GM12878 (cell line): ENCODE measurements around the gene GPN2. TPM values are rescaled to one million over a fixed set of nuclear protein-coding genes. Genes with fewer than 3 reads are reported as not detected.

Experiments
- ATAC-seq: fragments of 200-7000 bp; cut with Tn5 transposase; 3 replicates; pipeline ENCODE4 v1.9.1; 2020; ENCODE audit warnings: mild to moderate bottlenecking, moderate library complexity
- BruUV-seq: library from RNA; stranded (reverse); fragments of 400-500 nt; replicated peaks from 2 replicates; lab custom pipeline; 2021; lab: Mats Ljungman, UMichigan
- CTCF ChIA-PET: fragments of 300-600 bp; sonication (Branson Sonifier 250); formaldehyde crosslinking; extraction: SDS; loops from one replicate; lab custom pipeline; 2021; ENCODE audit warnings: inconsistent platforms; lab: Yijun Ruan, JAX
- POLR2A ChIA-PET: fragments of 350-600 bp; formaldehyde crosslinking; extraction: SDS; loops from one replicate; lab custom pipeline; 2021; ENCODE audit warnings: inconsistent platforms; lab: Charles Lee
- RAD21 ChIA-PET: fragments of 300-600 bp; sonication (Branson Sonifier 250); formaldehyde crosslinking; loops from one replicate; lab custom pipeline; 2023; ENCODE audit warnings: antibody characterized with exemption; ENCODE audit not compliant: unreplicated experiment; lab: Charles Lee
- SMC1A ChIA-PET: fragments of 300-600 bp; sonication (Branson Sonifier 250); formaldehyde crosslinking; loops from one replicate; lab custom pipeline; 2023; ENCODE audit not compliant: unreplicated experiment, uncharacterized antibody; lab: Charles Lee
- DNase-seq: peaks from one replicate; pipeline ENCODE4 v3.0.0-alpha.2; 2011; ENCODE audit warnings: low read depth, low spot score
- FAIRE-seq: peaks from 3 replicates; lab custom pipeline; 2011; peaks lifted over from hg19 to GRCh38; lab: Jason Lieb, UNC
- H2AFZ ChIP-seq: 2 replicates; pipeline ENCODE4 v1.6.0; 2011; ENCODE audit warnings: low read depth, low read length, control low read depth; ENCODE audit not compliant: control insufficient read depth
- H3K27ac ChIP-seq: 2 replicates; pipeline ENCODE4 v1.5.1; 2011; ENCODE audit warnings: control low read depth; ENCODE audit not compliant: control insufficient read depth, insufficient read depth
- H3K27me3 ChIP-seq, 2 experiments: replicated peaks in 1 of 2; 2 replicates each; pipeline versions ENCODE4 v1.6.0 to v1.6.1; 2011; ENCODE audit warnings: low read length in 1 of 2; ENCODE audit not compliant: control insufficient read depth in 2 of 2, insufficient read depth in 2 of 2
- H3K36me3 ChIP-seq, 2 experiments: 2 replicates each; pipeline ENCODE4 v1.5.1; 2011; ENCODE audit warnings: low read length in 1 of 2; ENCODE audit not compliant: control insufficient read depth in 2 of 2, insufficient read depth in 2 of 2
- H3K4me1 ChIP-seq: 2 replicates; pipeline ENCODE4 v1.6.1; 2011; ENCODE audit warnings: mild to moderate bottlenecking, low read length, moderate library complexity, mixed read lengths; ENCODE audit not compliant: control insufficient read depth, insufficient read depth
- H3K4me2 ChIP-seq: 2 replicates; pipeline ENCODE4 v1.6.0; 2011; ENCODE audit warnings: control low read depth; ENCODE audit not compliant: control insufficient read depth, insufficient read depth
- H3K4me3 ChIP-seq: fragments of 200-600 bp; sonication (generic); 2 replicates; pipeline ENCODE4 v1.5.1; 2016
- H3K79me2 ChIP-seq: 2 replicates; pipeline ENCODE4 v1.6.0; 2011; ENCODE audit warnings: low read length; ENCODE audit not compliant: control insufficient read depth, insufficient read depth
- H3K9ac ChIP-seq: 2 replicates; pipeline ENCODE4 v1.8.0; 2011; ENCODE audit warnings: low read length, control low read depth, mixed read lengths; ENCODE audit not compliant: control insufficient read depth, insufficient read depth
- H3K9me3 ChIP-seq: replicated peaks from 3 replicates; pipeline ENCODE4 v1.5.1; 2011; ENCODE audit warnings: mild to moderate bottlenecking, low read length; ENCODE audit not compliant: control insufficient read depth, insufficient read depth
- H4K20me1 ChIP-seq: 2 replicates; pipeline ENCODE4 v1.6.0; 2011; ENCODE audit not compliant: control insufficient read depth, insufficient read depth
- CTCF ChIP-seq, 3 experiments: IDR thresholded peaks in 2 of 3; conservative IDR thresholded peaks in 1 of 3; 2 replicates each; pipeline ENCODE4 v1.5.1; 2011; ENCODE audit warnings: low read depth in 3 of 3, low read length in 3 of 3, mild to moderate bottlenecking in 3 of 3, control low read depth in 2 of 3, moderate library complexity in 2 of 3, inconsistent platforms in 1 of 3, mixed read lengths in 1 of 3; ENCODE audit not compliant: control insufficient read depth in 2 of 3, insufficient read depth in 1 of 3; ENCODE audit errors: extremely low read depth in 1 of 3
- HDGF ChIP-seq: fragments of 450-650 bp; IDR thresholded peaks from 2 replicates; pipeline ENCODE4 v1.6.1; 2016; ENCODE audit warnings: antibody characterized with exemption
- MAX ChIP-seq: IDR thresholded peaks from 2 replicates; pipeline ENCODE4 v1.6.1; 2012; ENCODE audit warnings: low read depth, low read length, improper control_type of control experiment
- PAX8 ChIP-seq: fragments of 450-650 bp; IDR thresholded peaks from 2 replicates; pipeline ENCODE4 v1.6.1; 2017; ENCODE audit warnings: mild to moderate bottlenecking, moderate library complexity
- RAD51 ChIP-seq: fragments of 450-650 bp; IDR thresholded peaks from 2 replicates; pipeline ENCODE4 v1.6.1; 2016; ENCODE audit warnings: moderate library complexity, mild to moderate bottlenecking, inconsistent platforms
- SMARCA5 ChIP-seq: fragments of 450-650 bp; IDR thresholded peaks from 2 replicates; pipeline ENCODE4 v1.6.1; 2017; ENCODE audit warnings: mild to moderate bottlenecking
- TARDBP ChIP-seq: IDR thresholded peaks from 2 replicates; pipeline ENCODE4 v1.6.1; 2016; ENCODE audit warnings: borderline replicate concordance
- YBX1 ChIP-seq: fragments of 450-650 bp; IDR thresholded peaks from 2 replicates; pipeline ENCODE4 v1.6.1; 2016; ENCODE audit warnings: antibody characterized with exemption
- WGBS: methylation state at CpG from one replicate; pipeline ENCODE4 v1.1.6; 2016; ENCODE audit warnings: low lambda C conversion rate; ENCODE audit not compliant: insufficient replicate concordance, insufficient coverage; ENCODE audit errors: missing lambda C conversion rate; 5-methylcytosine and 5-hydroxymethylcytosine counted together
- in situ Hi-C: fragments of 300-500 bp; cut with MboI; formaldehyde crosslinking; loops from 9 replicates; pipeline ENCODE4 v1.14.3; 2018; ENCODE audit warnings: mixed read lengths
- intact Hi-C: fragments of 100-400 bp; cut with micrococcal nuclease; formaldehyde crosslinking; loops from one replicate; pipeline ENCODE4 v1.14.2; 2022; ENCODE audit not compliant: unreplicated experiment
- polyA plus RNA-seq, 11 experiments: library from polyadenylated mRNA; depleted of rRNA in 4 of 11; unstranded in 6 of 11; stranded (reverse) in 5 of 11; fragments of >200 nt; fragmentation: Nextera tagmentation in 4 of 11; fragmentation: Illumina TruSeq in 1 of 11; extraction: Ambion mirVana in 4 of 11; extraction: Trizol in 1 of 11; gene quantifications; 1 replicate in 1 of 11; 2 replicates in 10 of 11; pipeline versions ENCODE4 v1.2.1 to v1.2.3, GENCODE V29; 2011 to 2016; ENCODE audit warnings: inconsistent platforms in 2 of 11, missing spikeins in 2 of 11, low read depth in 1 of 11
- total RNA-seq, 4 experiments: library from RNA; depleted of rRNA in 3 of 4; stranded (reverse); fragments of >200 nt in 3 of 4; fragmentation: Illumina TruSeq in 1 of 4; extraction: Trizol in 1 of 4; gene quantifications; 2 replicates each; pipeline versions ENCODE4 v1.2.1 to v1.2.3, GENCODE V29; 2013 to 2021

Gene GPN2
- total and polyA plus RNA-seq, 10 of the 15 experiments (the other 5 are each of a cell fraction or from before 2014, with no cell fraction given): 8.3 to 61.4 (median 23.3) TPM

DNA sequence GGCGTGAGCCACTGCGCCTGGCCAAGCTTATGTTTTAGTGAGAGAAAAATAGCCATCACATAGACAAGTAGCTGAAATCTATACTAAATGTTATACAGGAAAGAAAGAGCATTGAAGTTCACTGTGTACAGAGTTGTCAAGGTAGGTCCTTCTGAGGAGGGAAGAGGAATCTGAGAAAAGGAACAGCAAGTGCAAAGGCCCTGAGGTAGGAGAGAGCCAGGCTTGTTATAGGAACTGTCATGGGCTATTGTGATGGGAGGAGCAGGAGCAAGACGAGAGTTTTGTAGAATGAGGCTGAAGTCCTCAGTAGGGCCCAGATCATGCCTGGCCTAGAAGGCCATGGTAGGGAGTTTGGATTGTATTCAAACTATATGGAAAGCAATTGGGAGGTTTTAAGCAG is 59.0 kb downstream of the GPN2 start:
- Histone ChIP-seq H3K36me3 (peaks cover 5 to 27% of the 10 kb centered on the region in 2 experiments), H3K27me3 (no peaks in the 10 kb centered on the region), H3K79me2 (peaks cover 73% of the 10 kb centered on the region), H3K9ac (no peak overlapping the region; the same call in 1 of the 2 replicates), H3K27ac (peak overlapping the region; percentile 24), H3K4me3 (peak overlapping the region; percentile 46), H4K20me1 (no peaks in the 10 kb centered on the region), H3K4me2 (peak overlapping the region; percentile 10), H3K4me1 (peaks cover 37% of the 10 kb centered on the region), H3K9me3 (no peaks in the 10 kb centered on the region), H2AFZ (no peak overlapping the region)
- no peak for DNase-seq
- in situ Hi-C loops (no loop called here), intact Hi-C loops (no loop called here)
- CTCF ChIA-PET: interaction anchor here (1.1 to 7.7 kb wide), 9 partner anchors 8 to 229 kb away, joined by 4 to 117 read pairs (median 6); no protein-coding TSS in a partner anchor
- RAD21 ChIA-PET: interaction anchor here (0.6 to 3.6 kb wide), 8 partner anchors 10 to 193 kb away, joined by 3 to 26 read pairs (median 6); no protein-coding TSS in a partner anchor
- WGBS: 98% methylated on average over 3 of the region's 3 CpGs
- TF ChIP-seq MAX: no peak
- 0 out of 2 replicates have a peak, but pooled peaks have one; percentile 58 for TF ChIP-seq SMARCA5
- SMC1A ChIA-PET: interaction anchor here (0.8 to 7.2 kb wide), 7 partner anchors 8 to 228 kb away, joined by 3 to 57 read pairs (median 10); partner anchors contain the start of gene PIGV
- no peak for ATAC-seq
- BruUV-seq: no TSS peak
- POLR2A ChIA-PET: interaction anchor here (0.5 to 7.6 kb wide), 7 partner anchors 8 to 392 kb away, joined by 3 to 56 read pairs (median 6); no protein-coding TSS in a partner anchor
- FAIRE-seq: no peak

GRCh38 chr1:26829184-26829911 is 60.7 kb downstream of the GPN2 start:
- H3K4me1 ChIP-seq: peaks cover 39% of the 10 kb centered on the region
- peaks cover 5 to 20% of the 10 kb centered on the region in 2 experiments for H3K36me3 ChIP-seq
- no peak for FAIRE-seq
- no peak for DNase-seq
- peak overlapping the region; percentile 84 for H3K27ac ChIP-seq
- no peak for TF ChIP-seq RAD51
- peak; percentile 80; the same call in 1 of the 2 replicates for TF ChIP-seq HDGF
- no peak for TF ChIP-seq YBX1
- no peak for TF ChIP-seq PAX8
- peak in 1 of 3 experiments; percentile 15; a peak in 1 of 6 replicates for TF ChIP-seq CTCF (IDR thresholded peaks at IDR 0.05 in 2 of 3, conservative IDR thresholded peaks at IDR 0.05 in 1 of 3; ENCODE audit: control insufficient read depth in 2 of 3, extremely low read depth in 1 of 3, insufficient read depth in 1 of 3, low read depth in 3 of 3, low read length in 3 of 3)
- TF ChIP-seq TARDBP: no peak
- 0 out of 3 replicates have a peak, but pooled peaks have one; percentile 1 for ATAC-seq
- ChIA-PET POLR2A (interaction anchor here (0.6 to 7.6 kb wide), 8 partner anchors 8 to 1477 kb away, joined by 3 to 56 read pairs (median 5); no protein-coding TSS in a partner anchor), CTCF (interaction anchor here (0.7 to 7.7 kb wide), 15 partner anchors 8 to 329 kb away, joined by 3 to 117 read pairs (median 4); partner anchors contain the start of gene PIGV), SMC1A (interaction anchor here (0.6 to 7.2 kb wide), 12 partner anchors 9 to 227 kb away, joined by 3 to 57 read pairs (median 4); no protein-coding TSS in a partner anchor), RAD21 (interaction anchor here (0.9 to 2.1 kb wide), 9 partner anchors 9 to 86 kb away, joined by 3 to 13 read pairs (median 4); partner anchors contain the start of gene PIGV)
- WGBS: 90% methylated on average over 6 of the region's 6 CpGs
- peak overlapping the region; percentile 70 for H3K9ac ChIP-seq
- H3K79me2 ChIP-seq: peaks cover 74% of the 10 kb centered on the region
- peak overlapping the region; percentile 99 for H3K4me2 ChIP-seq
- no peaks in the 10 kb centered on the region for H3K27me3 ChIP-seq
- no peak overlapping the region for H2AFZ ChIP-seq
- H3K4me3 ChIP-seq: peak overlapping the region; percentile 82
- H3K9me3 ChIP-seq: no peaks in the 10 kb centered on the region
- in situ Hi-C loops (loop anchor here (5.0 kb wide), 1 partner anchor 52 kb away; no protein-coding TSS in a partner anchor), intact Hi-C loops (loop anchor here (5.0 kb wide), 1 partner anchor 38 kb away; no protein-coding TSS in a partner anchor)
- no peaks in the 10 kb centered on the region for H4K20me1 ChIP-seq
- no TSS peak for BruUV-seq
